SK-N-MC (cell line): ENCODE results near the gene AIPL1.

Source experiments
- EZH2 ChIP-seq: fragments of 200-600 bp; sonication (generic); IDR thresholded peaks from one replicate; pipeline ENCODE4 v1.6.1; 2017; ENCODE audit warnings: antibody characterized with exemption
- POLR2AphosphoS5 ChIP-seq: IDR thresholded peaks from 2 replicates; pipeline ENCODE4 v1.6.1; 2012; ENCODE audit warnings: mild to moderate bottlenecking, low read depth, low read length, borderline replicate concordance

- TF ChIP-seq EZH2 (no peak), POLR2AphosphoS5 (no peak)
Measured at GRCh38 chr17:6482105-6482455, 47.2 kb upstream of the AIPL1 start.
